ENCODE results near the gene CCDC183.

DNA sequence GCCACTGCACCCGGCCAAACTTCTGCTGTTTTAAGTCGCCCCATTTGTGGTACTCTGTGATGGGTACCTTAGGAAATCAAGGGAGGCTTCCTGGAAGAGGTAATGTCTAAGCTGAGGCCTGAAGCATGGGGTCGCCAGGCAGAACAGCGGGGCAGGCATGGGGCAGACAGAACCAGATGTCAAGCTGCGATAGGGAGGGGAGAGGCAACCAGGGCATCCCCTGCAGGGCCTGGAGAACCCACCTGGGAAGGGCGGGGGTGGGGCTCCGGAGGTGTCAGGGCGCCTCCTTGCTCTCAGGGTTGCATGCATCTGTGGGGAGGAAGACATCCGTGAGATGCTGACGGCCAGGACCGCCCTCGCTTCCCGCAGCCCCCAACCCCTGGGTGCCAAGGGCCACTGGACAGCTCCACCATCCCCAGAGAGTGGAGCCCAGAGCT is 34.6 kb upstream of the CCDC183 start:
- TF ChIP-seq, protein P1, sequence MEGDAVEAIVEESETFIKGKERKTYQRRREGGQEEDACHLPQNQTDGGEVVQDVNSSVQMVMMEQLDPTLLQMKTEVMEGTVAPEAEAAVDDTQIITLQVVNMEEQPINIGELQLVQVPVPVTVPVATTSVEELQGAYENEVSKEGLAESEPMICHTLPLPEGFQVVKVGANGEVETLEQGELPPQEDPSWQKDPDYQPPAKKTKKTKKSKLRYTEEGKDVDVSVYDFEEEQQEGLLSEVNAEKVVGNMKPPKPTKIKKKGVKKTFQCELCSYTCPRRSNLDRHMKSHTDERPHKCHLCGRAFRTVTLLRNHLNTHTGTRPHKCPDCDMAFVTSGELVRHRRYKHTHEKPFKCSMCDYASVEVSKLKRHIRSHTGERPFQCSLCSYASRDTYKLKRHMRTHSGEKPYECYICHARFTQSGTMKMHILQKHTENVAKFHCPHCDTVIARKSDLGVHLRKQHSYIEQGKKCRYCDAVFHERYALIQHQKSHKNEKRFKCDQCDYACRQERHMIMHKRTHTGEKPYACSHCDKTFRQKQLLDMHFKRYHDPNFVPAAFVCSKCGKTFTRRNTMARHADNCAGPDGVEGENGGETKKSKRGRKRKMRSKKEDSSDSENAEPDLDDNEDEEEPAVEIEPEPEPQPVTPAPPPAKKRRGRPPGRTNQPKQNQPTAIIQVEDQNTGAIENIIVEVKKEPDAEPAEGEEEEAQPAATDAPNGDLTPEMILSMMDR (IDR thresholded peaks at IDR 0.05): no peak
- TF ChIP-seq POLR2AphosphoS5 (IDR thresholded peaks at IDR 0.05) (no peak), POLR2A (IDR thresholded peaks at IDR 0.05) (no peak)
